Measurements from ENCODE around the gene C9orf50. TPM values are rescaled to one million over a fixed set of nuclear protein-coding genes. Genes with fewer than 3 reads are reported as not detected.

The C9orf50 gene, protein sequence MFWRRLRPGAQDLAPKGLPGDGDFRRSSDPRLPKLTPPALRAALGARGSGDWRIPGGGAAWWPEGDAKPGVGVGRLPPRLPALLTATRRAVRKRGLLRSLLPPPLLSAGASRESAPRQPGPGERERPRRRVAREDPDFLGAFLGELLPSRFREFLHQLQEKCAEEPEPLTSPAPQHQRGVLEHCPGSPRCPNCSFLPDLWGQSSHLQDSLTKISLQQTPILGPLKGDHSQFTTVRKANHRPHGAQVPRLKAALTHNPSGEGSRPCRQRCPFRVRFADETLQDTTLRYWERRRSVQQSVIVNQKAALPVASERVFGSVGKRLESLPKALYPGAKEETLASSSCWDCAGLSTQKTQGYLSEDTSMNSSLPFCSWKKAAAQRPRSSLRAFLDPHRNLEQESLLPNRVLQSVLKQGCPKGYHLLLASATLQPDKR
- total RNA-seq: 1.8 and 2.5 TPM in 2 replicates
- polyA plus RNA-seq: 2.9 and 4.3 TPM in 2 replicates

DNA sequence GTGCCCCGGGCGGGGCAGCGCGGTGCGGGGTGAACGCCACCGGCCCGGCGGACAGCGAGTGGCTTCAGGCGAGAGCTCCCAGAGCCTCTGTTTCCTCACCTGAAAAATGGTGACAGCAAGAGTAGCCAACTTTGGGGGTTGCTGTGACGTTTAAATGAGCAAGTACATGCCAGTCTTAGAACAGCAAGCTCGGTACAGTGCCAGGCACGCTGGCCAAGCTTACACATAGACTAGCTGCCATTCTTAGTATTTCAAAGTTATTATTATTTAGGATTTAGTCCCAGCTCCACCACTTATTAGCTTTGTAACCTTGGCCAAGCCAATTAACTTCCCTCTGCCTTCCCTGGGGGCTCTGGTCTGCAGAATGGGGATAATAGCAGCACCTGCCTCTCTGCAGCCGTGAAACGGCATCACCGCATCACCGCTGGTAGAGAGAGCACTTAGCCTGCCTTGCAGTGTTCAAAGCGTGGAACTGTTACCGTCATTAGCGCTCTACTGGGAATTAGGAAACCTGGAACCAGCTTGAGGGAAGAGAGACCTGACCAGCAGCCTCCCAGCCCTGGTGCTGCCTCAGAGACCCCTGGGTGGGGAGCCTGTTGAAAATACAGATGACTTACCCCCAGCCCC is at the start of gene C9orf50:
C9orf50 (minus strand) TSS at position 433 of the 627 bp plus-strand sequence. CDS start 527 bp downstream, outside the sequence.
- Histone ChIP-seq H3K27me3 (peaks cover 10% of the 10 kb centered on the region), H3K4me3 (peak within 1 kb of the TSS; percentile 32), H3K27ac (peak within 1 kb of the TSS; percentile 3), H3K36me3 (no peaks in the 10 kb centered on the region), H3K9me3 (ENCODE audit: low read depth) (no peaks in the 10 kb centered on the region), H3K4me1 (ENCODE audit: low read depth) (peaks cover 9% of the 10 kb centered on the region)
- no peak for DNase-seq (ENCODE audit: low read depth in 1 of 2, low spot score in 1 of 2)
- TF ChIP-seq, protein P1, sequence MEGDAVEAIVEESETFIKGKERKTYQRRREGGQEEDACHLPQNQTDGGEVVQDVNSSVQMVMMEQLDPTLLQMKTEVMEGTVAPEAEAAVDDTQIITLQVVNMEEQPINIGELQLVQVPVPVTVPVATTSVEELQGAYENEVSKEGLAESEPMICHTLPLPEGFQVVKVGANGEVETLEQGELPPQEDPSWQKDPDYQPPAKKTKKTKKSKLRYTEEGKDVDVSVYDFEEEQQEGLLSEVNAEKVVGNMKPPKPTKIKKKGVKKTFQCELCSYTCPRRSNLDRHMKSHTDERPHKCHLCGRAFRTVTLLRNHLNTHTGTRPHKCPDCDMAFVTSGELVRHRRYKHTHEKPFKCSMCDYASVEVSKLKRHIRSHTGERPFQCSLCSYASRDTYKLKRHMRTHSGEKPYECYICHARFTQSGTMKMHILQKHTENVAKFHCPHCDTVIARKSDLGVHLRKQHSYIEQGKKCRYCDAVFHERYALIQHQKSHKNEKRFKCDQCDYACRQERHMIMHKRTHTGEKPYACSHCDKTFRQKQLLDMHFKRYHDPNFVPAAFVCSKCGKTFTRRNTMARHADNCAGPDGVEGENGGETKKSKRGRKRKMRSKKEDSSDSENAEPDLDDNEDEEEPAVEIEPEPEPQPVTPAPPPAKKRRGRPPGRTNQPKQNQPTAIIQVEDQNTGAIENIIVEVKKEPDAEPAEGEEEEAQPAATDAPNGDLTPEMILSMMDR (IDR thresholded peaks at IDR 0.05; ENCODE audit: low read depth, low read length): no peak

DNA sequence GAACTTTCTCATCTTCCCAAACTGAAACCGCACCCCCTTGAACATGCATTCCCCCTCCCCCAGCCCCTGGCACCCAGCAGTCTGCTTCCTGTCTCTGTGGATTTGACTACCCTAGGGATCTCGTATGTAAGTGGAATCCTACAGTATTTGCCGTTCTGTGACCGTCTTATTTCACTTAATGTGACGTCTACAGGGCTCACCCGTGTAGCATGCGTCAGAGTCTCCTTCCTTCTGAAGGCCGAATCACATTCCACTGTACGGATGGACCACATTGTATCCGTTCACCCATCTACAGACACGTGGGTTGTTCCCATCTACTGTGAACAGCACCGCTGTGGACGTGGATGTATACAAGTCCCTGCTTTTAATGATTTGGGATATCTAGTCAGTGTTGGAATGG is 49.0 kb upstream of the C9orf50 start:
- TF ChIP-seq, protein P1 (IDR thresholded peaks at IDR 0.05; ENCODE audit: low read depth, low read length): no peak
- Histone ChIP-seq H3K27me3 (peaks cover 8% of the 10 kb centered on the region), H3K4me1 (ENCODE audit: low read depth) (no peaks in the 10 kb centered on the region)

DNA sequence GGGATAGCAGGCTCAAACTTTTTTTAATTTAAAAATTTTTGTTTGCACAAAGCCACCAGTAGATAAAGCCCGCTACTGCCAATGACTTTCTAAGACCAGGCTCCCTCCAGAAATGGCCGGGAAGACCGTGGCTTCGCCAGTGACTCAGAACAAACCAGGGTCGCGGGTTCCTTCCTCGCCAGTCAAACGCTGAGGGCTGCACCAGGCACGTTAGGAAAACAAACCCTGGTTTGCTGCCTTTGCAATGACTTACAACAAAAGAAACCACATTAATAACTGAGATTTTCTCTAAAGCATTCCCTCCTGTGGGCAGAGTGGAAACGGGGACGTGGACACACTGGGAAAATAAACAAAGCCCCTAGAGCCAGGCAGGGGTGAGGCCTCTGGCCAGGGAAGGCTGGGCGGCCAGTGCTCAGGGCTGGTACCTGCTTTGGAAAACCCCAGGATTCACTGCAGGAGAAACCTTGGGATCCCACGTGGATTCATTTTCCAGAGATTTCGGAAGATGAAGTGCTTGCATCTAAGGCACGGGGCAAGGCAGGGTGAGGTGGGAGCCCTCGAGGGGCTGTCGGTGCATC is 48.3 kb upstream of the C9orf50 start:
- H3K4me1 ChIP-seq (ENCODE audit: low read depth): no peaks in the 10 kb centered on the region
- no peak overlapping the region for H3K27ac ChIP-seq
- TF ChIP-seq, protein P1 (IDR thresholded peaks at IDR 0.05; ENCODE audit: low read depth, low read length): no peak
- no peaks in the 10 kb centered on the region for H3K9me3 ChIP-seq (ENCODE audit: low read depth)
- peak in 1 of 2 donors; percentile 7 for DNase-seq (ENCODE audit: low read depth in 1 of 2, low spot score in 1 of 2)
- H3K4me3 ChIP-seq: no peak overlapping the region
- no peaks in the 10 kb centered on the region for H3K36me3 ChIP-seq
- peaks cover 16% of the 10 kb centered on the region for H3K27me3 ChIP-seq

More for the DNA sequence above, 49.0 kb upstream of the C9orf50 start:
- no peaks in the 10 kb centered on the region for H3K36me3 ChIP-seq
- H3K27ac ChIP-seq: no peak overlapping the region
- H3K4me3 ChIP-seq: no peak overlapping the region
- no peak for DNase-seq (ENCODE audit: low read depth in 1 of 2, low spot score in 1 of 2)
- H3K9me3 ChIP-seq (ENCODE audit: low read depth): no peaks in the 10 kb centered on the region

DNA sequence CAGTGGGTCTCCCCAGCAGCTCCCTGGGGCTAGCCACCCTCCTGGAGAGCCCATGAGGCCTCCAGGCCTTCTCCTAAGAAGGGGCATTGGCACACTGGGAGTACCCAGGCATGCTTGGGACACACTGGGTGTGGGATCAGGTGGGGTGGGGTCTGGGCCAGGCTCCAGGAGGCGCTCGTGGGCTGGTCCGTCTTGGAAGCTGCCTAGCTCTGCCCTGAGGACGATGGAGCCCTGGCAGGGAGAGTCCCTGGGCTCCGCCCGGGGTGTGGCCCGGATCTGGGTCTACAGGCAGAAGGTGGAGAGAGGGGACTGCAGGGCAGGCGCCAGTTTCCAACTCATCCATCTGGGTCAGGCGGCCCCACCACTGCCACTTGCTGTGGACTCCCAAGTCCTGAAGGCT is 46.9 kb upstream of the C9orf50 start:
- Histone ChIP-seq H3K27ac (no peak overlapping the region), H3K36me3 (no peaks in the 10 kb centered on the region), H3K4me1 (ENCODE audit: low read depth) (no peaks in the 10 kb centered on the region), H3K27me3 (peaks cover 26% of the 10 kb centered on the region), H3K4me3 (no peak overlapping the region), H3K9me3 (ENCODE audit: low read depth) (no peaks in the 10 kb centered on the region)
- no peak for DNase-seq (ENCODE audit: low read depth in 1 of 2, low spot score in 1 of 2)
- TF ChIP-seq, protein P1 (IDR thresholded peaks at IDR 0.05; ENCODE audit: low read depth, low read length): no peak

DNA sequence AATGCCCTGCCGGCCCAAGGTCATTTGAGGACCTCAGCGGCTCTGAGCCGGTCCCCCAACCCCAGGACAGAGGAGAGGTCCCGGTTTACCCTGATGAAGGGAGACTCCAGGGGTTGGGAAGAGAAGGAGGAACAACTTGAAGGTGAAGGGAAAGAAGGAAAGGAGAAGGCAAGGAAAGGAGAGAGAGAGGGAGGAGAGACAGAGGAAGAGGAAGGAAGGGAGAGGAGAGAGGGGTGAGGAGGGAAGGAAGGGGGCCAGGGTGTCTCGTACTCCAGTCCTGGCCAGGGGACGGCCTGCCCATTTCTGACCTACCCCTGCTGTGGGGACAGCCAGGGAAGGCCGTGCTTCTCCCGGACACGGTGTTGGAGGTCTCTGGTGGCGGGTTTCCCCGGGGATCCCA is 46.5 kb upstream of the C9orf50 start:
- TF ChIP-seq, protein P1 (IDR thresholded peaks at IDR 0.05; ENCODE audit: low read depth, low read length): no peak
- Histone ChIP-seq H3K27ac (no peak overlapping the region), H3K4me1 (ENCODE audit: low read depth) (no peaks in the 10 kb centered on the region), H3K27me3 (peaks cover 28% of the 10 kb centered on the region), H3K9me3 (ENCODE audit: low read depth) (no peaks in the 10 kb centered on the region), H3K4me3 (no peak overlapping the region), H3K36me3 (no peaks in the 10 kb centered on the region)
- DNase-seq (ENCODE audit: low read depth in 1 of 2, low spot score in 1 of 2): no peak
